ENCODE data around the gene CDK19.

The CDK19 gene

DNA sequence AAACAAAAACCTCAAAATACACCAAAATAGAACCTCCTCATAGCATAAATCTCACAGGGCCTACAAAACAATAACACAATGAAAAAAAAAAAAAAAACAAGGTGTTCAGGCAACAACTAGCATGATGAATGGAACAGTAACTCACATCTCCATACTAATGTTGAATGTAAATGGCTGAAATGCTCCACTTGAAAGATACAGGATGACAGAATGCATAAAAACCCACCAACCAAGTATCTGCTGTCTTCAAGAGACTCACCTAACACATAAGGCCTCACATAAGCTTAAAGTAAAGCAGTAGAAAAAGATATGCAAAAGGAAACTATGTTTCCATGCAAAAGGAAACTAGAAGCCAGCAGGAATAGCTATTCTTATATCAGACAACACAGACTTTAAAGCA is 121.3 kb downstream of the CDK19 start:
- no peak for DNase-seq

GRCh38 chr6:110693296-110693695 is 122.0 kb downstream of the CDK19 start:
- no peak for DNase-seq

DNA sequence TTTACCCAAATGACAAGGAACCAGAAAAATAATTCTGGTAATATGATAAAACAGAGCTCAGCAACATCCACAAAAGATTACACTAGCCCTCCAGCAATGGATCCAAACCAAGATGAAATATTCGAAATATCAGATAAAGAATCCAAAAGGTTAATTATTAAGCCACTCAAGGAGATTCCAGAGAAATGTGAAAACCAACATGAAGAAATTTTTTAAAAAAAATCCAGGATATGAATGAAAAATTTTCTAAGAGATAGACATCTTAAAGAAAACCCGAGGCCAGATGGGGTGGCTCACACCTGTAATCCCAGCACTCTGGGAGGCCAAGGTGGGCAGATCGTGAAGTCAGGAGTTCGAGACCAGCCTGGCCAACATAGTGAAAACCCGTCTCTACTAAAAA is 124.4 kb downstream of the CDK19 start:
- DNase-seq: no peak

DNA sequence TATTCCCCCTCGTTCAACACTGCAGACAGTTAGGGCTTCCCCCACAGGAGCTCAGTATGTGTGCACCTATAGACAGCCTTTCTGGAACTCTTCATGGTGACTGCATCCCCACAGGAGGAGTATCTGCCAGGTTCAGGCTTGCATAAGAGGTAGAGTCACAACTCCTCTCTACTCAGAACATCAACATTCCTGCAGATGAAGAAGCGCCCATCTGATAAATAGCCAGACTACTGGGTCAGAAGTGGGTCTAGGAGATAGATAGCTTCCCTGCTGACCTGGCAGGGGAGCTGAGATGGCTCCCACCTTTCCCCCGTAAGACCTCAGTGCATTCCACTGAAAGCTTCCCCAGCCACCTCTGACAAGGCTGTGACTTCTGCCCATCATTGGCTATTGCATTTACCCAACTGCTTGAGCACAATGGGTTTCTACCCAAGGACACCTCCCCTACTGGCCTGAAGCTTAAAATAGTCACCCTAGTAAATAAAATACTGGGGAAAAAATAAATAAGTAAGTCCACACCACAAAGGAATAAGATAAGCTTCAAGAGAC is 125.1 kb downstream of the CDK19 start:
- DNase-seq: no peak

- DNase-seq: no peak
Measured at GRCh38 chr6:110689275-110689935, 125.9 kb downstream of the CDK19 start.

- DNase-seq: no peak
Measured at GRCh38 chr6:110688661-110689268, 126.5 kb downstream of the CDK19 start.

GRCh38 chr6:110687326-110687725 is 127.9 kb downstream of the CDK19 start:
- DNase-seq: no peak

GRCh38 chr6:110683241-110683640 is 132.0 kb downstream of the CDK19 start:
- DNase-seq: no peak

DNA sequence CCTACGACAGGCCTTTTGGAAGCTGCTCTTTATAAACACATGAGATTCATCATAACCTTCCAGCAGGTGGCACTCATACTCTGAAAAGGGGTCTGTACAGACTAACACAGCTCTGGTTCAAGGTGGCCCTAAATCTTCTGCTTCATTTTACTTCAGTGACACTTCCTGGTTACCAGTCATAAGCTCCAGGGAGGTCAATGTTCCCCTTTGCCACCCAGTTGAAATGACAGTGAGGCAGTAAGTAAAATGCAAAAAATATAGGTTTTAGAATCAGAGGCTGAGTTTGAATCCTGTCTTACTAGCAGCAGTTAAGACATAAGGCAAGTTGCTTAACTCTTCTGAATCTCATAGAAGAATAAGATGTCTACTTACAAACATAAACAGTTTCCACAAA is 132.8 kb downstream of the CDK19 start:
- peak; percentile 50 for DNase-seq

- DNase-seq: no peak
Measured at GRCh38 chr6:110681543-110682459, 133.5 kb downstream of the CDK19 start.

DNA sequence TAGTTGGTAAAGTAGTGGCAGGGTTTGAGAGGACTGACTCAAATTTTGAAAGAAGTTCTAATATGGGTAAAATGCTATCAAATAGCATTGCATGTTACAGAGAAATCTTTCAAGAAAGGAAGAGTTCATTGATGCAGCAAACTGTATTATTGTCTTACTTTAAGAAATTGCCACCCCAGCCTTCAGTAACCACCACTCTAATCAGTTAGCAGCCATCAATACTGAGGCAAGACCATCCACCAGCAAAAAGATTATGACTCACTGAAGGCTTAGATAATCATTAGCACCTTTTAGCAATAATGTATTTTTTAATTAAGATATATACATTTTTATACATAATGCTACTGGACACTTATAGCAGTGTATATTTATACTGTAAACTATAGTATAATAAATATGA is 138.9 kb downstream of the CDK19 start:
- DNase-seq: no peak

GRCh38 chr6:110674096-110674495 is 141.2 kb downstream of the CDK19 start:
- DNase-seq: no peak

- DNase-seq: no peak
Measured at GRCh38 chr6:110672122-110672521, 143.1 kb downstream of the CDK19 start.

DNA sequence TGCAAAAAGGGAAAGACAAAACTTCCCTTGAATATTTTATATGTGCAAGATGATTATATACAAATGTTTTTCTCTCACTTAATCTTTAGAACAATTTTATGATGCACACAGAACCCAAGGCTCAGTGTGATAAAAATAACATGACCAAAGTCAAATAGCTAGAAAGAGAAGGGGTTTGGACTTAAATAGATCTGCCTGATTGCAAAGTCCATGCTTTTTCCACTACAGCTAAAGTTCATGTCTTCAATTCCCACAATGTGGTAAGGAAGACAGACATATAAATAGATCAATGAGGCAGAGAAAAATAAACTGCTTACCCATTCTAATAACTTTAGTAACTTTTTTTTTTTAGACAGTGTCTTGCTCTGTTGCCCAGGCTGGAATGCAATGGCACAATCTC is 143.8 kb downstream of the CDK19 start:
- no peak for DNase-seq

GRCh38 chr6:110665600-110665999 is 149.7 kb downstream of the CDK19 start:
- no peak for DNase-seq

DNA sequence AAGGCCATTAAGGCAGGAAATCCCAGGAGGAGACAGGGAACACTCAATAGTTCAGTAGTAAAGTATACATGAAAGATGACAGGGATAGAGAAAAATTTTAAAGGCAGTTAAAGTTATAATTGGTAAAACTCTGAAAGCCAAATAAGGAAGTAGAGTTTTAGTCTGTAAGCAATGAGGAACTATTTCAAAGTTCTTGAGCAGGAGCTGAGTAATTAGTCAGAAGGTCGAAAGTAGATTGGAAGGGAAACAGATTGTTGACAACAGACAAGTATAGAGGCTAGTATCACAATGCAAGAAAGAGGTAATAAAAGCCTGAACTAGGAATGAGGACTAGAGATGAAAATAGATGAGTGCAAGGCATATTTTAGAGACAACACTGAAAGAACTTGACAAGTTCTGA is 150.3 kb downstream of the CDK19 start:
- no peak for DNase-seq

GRCh38 chr6:110662490-110663211 is 152.6 kb downstream of the CDK19 start:
- no peak for DNase-seq

GRCh38 chr6:110661414-110661813 is 153.9 kb downstream of the CDK19 start:
- no peak for DNase-seq

DNA sequence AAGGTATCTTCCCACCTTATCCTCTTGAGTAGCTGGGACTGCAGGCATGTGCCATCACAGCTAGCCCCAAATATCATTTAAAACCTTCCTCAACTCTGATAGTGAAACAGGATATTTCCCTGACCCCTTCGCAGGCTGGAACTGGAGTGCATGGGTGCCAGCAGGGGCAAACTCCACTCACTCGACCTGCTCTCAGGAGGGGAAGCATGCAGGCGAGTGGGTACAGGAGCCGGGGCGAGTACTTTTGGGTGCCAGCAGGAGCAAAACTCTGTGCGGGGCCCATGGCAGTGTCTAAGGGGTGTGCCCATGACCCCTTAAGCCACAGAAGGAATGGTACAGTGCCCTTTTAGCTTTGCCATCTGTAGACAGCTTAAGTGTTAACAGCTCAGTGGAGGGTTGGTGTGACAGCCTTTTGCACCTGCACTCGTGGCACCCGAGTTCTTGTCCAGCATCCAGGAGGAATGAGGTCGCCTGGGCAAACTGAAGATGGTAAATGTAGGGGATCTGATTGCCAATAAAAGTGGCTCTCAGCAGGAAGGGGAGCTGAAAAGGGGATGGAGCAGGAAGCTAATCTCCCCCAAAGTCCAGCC is 155.1 kb downstream of the CDK19 start:
- DNase-seq: no peak

DNA sequence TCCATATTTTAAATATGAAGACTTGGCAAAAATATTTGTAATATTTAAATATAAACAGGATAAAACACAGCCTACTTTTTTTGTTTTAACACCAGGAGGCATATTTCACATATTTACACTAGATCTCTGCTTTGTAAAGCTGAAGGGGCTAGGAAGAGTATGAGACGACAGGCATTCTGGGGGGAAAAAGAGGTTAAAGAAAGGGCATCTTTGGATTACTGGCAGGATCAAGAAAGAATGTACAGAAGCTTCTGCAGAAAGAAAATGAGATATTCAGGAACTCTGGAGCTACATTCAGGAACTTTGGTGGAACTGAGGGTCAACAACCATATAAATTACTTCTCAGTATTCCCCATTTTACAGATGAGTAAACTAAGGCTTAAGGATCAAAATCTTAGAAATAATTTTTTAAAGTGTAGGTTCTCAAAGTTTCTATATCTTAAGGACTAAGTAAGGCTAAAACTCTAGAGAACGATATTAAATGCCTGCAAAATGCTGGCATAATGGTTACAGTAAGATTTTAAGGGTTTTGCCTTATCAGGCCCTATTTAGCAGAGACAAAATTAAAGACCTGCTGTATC is 156.5 kb downstream of the CDK19 start:
- DNase-seq: no peak

DNA sequence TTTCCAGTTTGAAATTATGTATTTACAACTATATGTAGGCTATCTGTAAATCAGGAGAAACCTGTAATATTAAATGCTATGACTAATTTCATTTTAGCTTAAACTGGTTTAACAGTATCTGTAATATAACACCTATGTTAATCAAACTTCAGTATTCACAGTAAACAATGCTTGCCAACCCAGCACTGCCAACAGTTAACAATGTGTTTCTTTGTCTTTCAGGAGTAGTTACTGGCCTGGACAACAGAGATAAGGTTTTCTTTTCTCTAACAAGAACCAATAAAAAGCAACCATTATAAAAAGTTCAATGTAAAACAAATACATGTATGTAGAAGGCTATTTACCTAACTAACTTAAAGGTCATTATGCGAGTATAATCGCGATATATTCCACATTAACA is 158.8 kb downstream of the CDK19 start:
- DNase-seq: no peak

- no peak for DNase-seq
Measured at GRCh38 chr6:110655821-110656220, 159.4 kb downstream of the CDK19 start.

Measured in activated CD8-positive, alpha-beta memory T cell treated with anti-CD3 and anti-CD28 coated beads, Interleukin-2, amount 50 U/mL, for 4 hours (primary cell).